Measurements from ENCODE around the gene ARL17A.
"Not testable (repeated sequence)": the region's sequence is repeated elsewhere in the genome, so short reads cannot be mapped to it uniquely, and the experiment has no call there.

The ARL17A gene

GRCh38 chr17:46579083-46580075, at the start of gene ARL17A:
Gene ARL17A (minus strand): TSS chr17:46579691. CDS start chr17:46576322, 3,369 bp downstream.
- peak; percentile 25 to 55 for DNase-seq (ENCODE audit: low read depth in 2 of 2)

GRCh38 chr17:46628753-46629436, 49.4 kb upstream of the ARL17A start:
- DNase-seq (ENCODE audit: low read depth in 2 of 2), result not testable (repeated sequence)

GRCh38 chr17:46627452-46627851, 48.0 kb upstream of the ARL17A start:
- not testable (repeated sequence) for DNase-seq (ENCODE audit: low read depth in 2 of 2)

- not testable (repeated sequence) for DNase-seq (ENCODE audit: low read depth in 2 of 2)
These were observed 45.2 kb upstream of the ARL17A start for GRCh38 chr17:46624726-46625125.

- not testable (repeated sequence) for DNase-seq (ENCODE audit: low read depth in 2 of 2)
These were observed 44.3 kb upstream of the ARL17A start for GRCh38 chr17:46623790-46624189.

- not testable (repeated sequence) for DNase-seq (ENCODE audit: low read depth in 2 of 2)
These were observed 39.5 kb upstream of the ARL17A start for GRCh38 chr17:46618975-46619374.

GRCh38 chr17:46617121-46617520, 37.6 kb upstream of the ARL17A start:
- not testable (repeated sequence) for DNase-seq (ENCODE audit: low read depth in 2 of 2)

- DNase-seq (ENCODE audit: low read depth in 2 of 2), result not testable (repeated sequence)
These were observed 34.4 kb upstream of the ARL17A start for GRCh38 chr17:46613876-46614275.

- not testable (repeated sequence) for DNase-seq (ENCODE audit: low read depth in 2 of 2)
These were observed 31.8 kb upstream of the ARL17A start for GRCh38 chr17:46611304-46611703.

GRCh38 chr17:46603125-46603524, 23.6 kb upstream of the ARL17A start:
- not testable (repeated sequence) for DNase-seq (ENCODE audit: low read depth in 2 of 2)

GRCh38 chr17:46600767-46601166, 21.3 kb upstream of the ARL17A start:
- DNase-seq (ENCODE audit: low read depth in 2 of 2), result not testable (repeated sequence)

- not testable (repeated sequence) for DNase-seq (ENCODE audit: low read depth in 2 of 2)
These were observed 18.9 kb upstream of the ARL17A start for GRCh38 chr17:46598344-46598931.

GRCh38 chr17:46591332-46591731, 11.8 kb upstream of the ARL17A start:
- DNase-seq (ENCODE audit: low read depth in 2 of 2), result not testable (repeated sequence)

GRCh38 chr17:46590157-46591146, 11.0 kb upstream of the ARL17A start, which contains the start of gene NSF:
Gene NSF (plus strand): TSS chr17:46590669. CDS start chr17:46590776, 107 bp downstream.
- DNase-seq (ENCODE audit: low read depth in 2 of 2), result not testable (repeated sequence)

GRCh38 chr17:46585444-46585843, 6.0 kb upstream of the ARL17A start:
- DNase-seq (ENCODE audit: low read depth in 2 of 2), result not testable (repeated sequence)

- not testable (repeated sequence) for DNase-seq (ENCODE audit: low read depth in 2 of 2)
These were observed 591 bp upstream of the ARL17A start for GRCh38 chr17:46580082-46580481.

GRCh38 chr17:46571796-46572195, 7.7 kb downstream of the ARL17A start:
- DNase-seq (ENCODE audit: low read depth in 2 of 2), result not testable (repeated sequence)

- DNase-seq (ENCODE audit: low read depth in 2 of 2), result not testable (repeated sequence)
These were observed 12.5 kb downstream of the ARL17A start for GRCh38 chr17:46566980-46567379.

- DNase-seq (ENCODE audit: low read depth in 2 of 2), result not testable (repeated sequence)
These were observed 13.2 kb downstream of the ARL17A start for GRCh38 chr17:46566284-46566683.

GRCh38 chr17:46560048-46560447, 19.4 kb downstream of the ARL17A start:
- DNase-seq (ENCODE audit: low read depth in 2 of 2), result not testable (repeated sequence)

- DNase-seq (ENCODE audit: low read depth in 2 of 2), result not testable (repeated sequence)
These were observed 20.3 kb downstream of the ARL17A start for GRCh38 chr17:46559155-46559554.
